ENCODE data around the gene SLC16A13. TPM values are rescaled to one million over a fixed set of nuclear protein-coding genes. Genes with fewer than 3 reads are reported as not detected.

The SLC16A13 gene
- total and polyA plus RNA-seq, 2 of the 8 experiments (the other 6 are each of a cell fraction or from before 2014, with no cell fraction given), result 5.4 to 5.8 TPM

GRCh38 chr17:7003745-7004144, 32.1 kb upstream of the SLC16A13 start:
- Histone ChIP-seq H4K20me1 (replicated peaks in 1 of 2; ENCODE audit: control insufficient read depth in 1 of 2, insufficient read depth in 2 of 2, low read length in 2 of 2) (peaks cover 7 to 14% of the 10 kb centered on the region in 2 experiments), H3K9me3 (ENCODE audit: insufficient read depth in 2 of 2, low read depth in 1 of 2, low read length in 1 of 2) (no peaks in the 10 kb centered on the region), H2BK20ac (ENCODE audit: low read length) (no peak overlapping the region), H3K14ac (ENCODE audit: insufficient read length) (no peak overlapping the region), H3K18ac (ENCODE audit: extremely low read depth, low read length) (no peak overlapping the region), H4K91ac (replicated peaks; ENCODE audit: insufficient read length, low read length) (no peak overlapping the region), H4K5ac (ENCODE audit: insufficient read length, low read depth, low read length) (no peak overlapping the region), H3K27me3 (replicated peaks in 1 of 4; ENCODE audit: control insufficient read depth in 3 of 4, extremely low read depth in 1 of 4, insufficient read depth in 3 of 4, low read length in 3 of 4) (no peaks in the 10 kb centered on the region), H3K56ac (replicated peaks; ENCODE audit: insufficient read length, low read depth, low read length) (no peak overlapping the region), H3K23ac (ENCODE audit: insufficient read length) (no peak overlapping the region), H3K79me2 (ENCODE audit: control insufficient read depth in 1 of 2, insufficient read depth in 2 of 2, low read length in 2 of 2) (no peaks in the 10 kb centered on the region; a peak in 1 of 4 replicates), H4K8ac (ENCODE audit: extremely low read depth, insufficient read depth, low read length) (no peak overlapping the region), H3K4ac (replicated peaks; ENCODE audit: insufficient read length, low read depth, low read length) (no peak overlapping the region), H2BK12ac (ENCODE audit: low read depth, low read length) (no peak overlapping the region), H3K36me3 (ENCODE audit: control insufficient read depth in 2 of 4, insufficient read depth in 4 of 4, low read length in 3 of 4) (peaks cover 0 to 4% (median 3%) of the 10 kb centered on the region in 4 experiments; a peak in 3 of 8 replicates), H3K79me1 (ENCODE audit: low read depth, low read length) (no peaks in the 10 kb centered on the region), H2AFZ (ENCODE audit: low read length) (no peak overlapping the region), H2BK15ac (ENCODE audit: low read length) (no peak overlapping the region), H3K4me1 (replicated peaks in 1 of 4; ENCODE audit: control insufficient read depth in 3 of 4, insufficient read depth in 4 of 4, low read length in 3 of 4) (no peaks in the 10 kb centered on the region), H2AK5ac (ENCODE audit: low read depth, low read length) (no peak overlapping the region), H3K4me3 (ENCODE audit: extremely low read depth in 1 of 4, insufficient read depth in 2 of 4, low read depth in 3 of 4, low read length in 4 of 4) (no peak overlapping the region), H3K27ac (ENCODE audit: low read depth, low read length) (no peak overlapping the region), H3K4me2 (ENCODE audit: insufficient read depth in 1 of 2, low read depth in 2 of 2, low read length in 2 of 2) (no peak overlapping the region), H2BK5ac (ENCODE audit: low read depth, low read length) (no peak overlapping the region), H3K23me2 (ENCODE audit: low read depth, low read length) (no peaks in the 10 kb centered on the region), H3K9ac (replicated peaks in 1 of 4; ENCODE audit: extremely low read depth in 1 of 4, low read depth in 3 of 4, low read length in 3 of 4) (no peak overlapping the region), H2BK120ac (replicated peaks; ENCODE audit: low read depth, low read length) (no peak overlapping the region)
- DNase-seq (ENCODE audit: low read depth in 1 of 2, low spot score in 2 of 2) (no peak), FAIRE-seq (no peak)
- ChIA-PET CTCF (ENCODE audit: partially characterized antibody) (interaction anchor here (0.8 to 11.1 kb wide), 32 partner anchors 8 to 337 kb away, joined by 3 to 152 read pairs (median 5); partner anchors contain the start of gene ALOX12), POLR2A (ENCODE audit: partially characterized antibody) (interaction anchor here (1.0 to 1.5 kb wide), 3 partner anchors 8 to 160 kb away, joined by 3 read pairs; partner anchors contain the start of gene RNASEK)
- 95% methylated on average over 2 of the region's 2 CpGs; no CpG with 5 or more reads in 1 of the 2 experiments for WGBS, 2 experiments (ENCODE audit: extremely low coverage in 1 of 2, insufficient coverage in 1 of 2, insufficient read length in 1 of 2, insufficient replicate concordance in 2 of 2, low coverage in 1 of 2, low lambda C conversion rate in 2 of 2, missing lambda C conversion rate in 1 of 2)
- TF ChIP-seq SP4 (IDR thresholded peaks at IDR 0.05; ENCODE audit: low read length), result no peak
- no peak for TF ChIP-seq POLR2AphosphoS5 (IDR thresholded peaks at IDR 0.05; ENCODE audit: low read depth, low read length)
- TF ChIP-seq SIN3A (conservative IDR thresholded peaks at IDR 0.05 in 1 of 2, IDR thresholded peaks at IDR 0.05 in 1 of 2; ENCODE audit: low read depth in 1 of 2, low read length in 2 of 2), result no peak
- no peak for TF ChIP-seq YY1 (IDR thresholded peaks at IDR 0.05; ENCODE audit: low read depth, low read length)
- no peak for TF ChIP-seq TEAD4 (IDR thresholded peaks at IDR 0.05; ENCODE audit: low read depth, low read length)
- TF ChIP-seq ATF2 (IDR thresholded peaks at IDR 0.05; ENCODE audit: low read length), result no peak
- no peak for TF ChIP-seq CHD1 (IDR thresholded peaks at IDR 0.05; ENCODE audit: low read depth, low read length)
- no peak for TF ChIP-seq BRCA1 (IDR thresholded peaks at IDR 0.05; ENCODE audit: low read depth, low read length)
- TF ChIP-seq CBX5 (IDR thresholded peaks at IDR 0.05; ENCODE audit: low read depth, low read length), result no peak
- no peak for TF ChIP-seq MAFK (IDR thresholded peaks at IDR 0.05; ENCODE audit: low read depth, low read length)
- TF ChIP-seq CTBP2 (IDR thresholded peaks at IDR 0.05; ENCODE audit: borderline replicate concordance, insufficient read depth, insufficient read length, low read length), result no peak
- TF ChIP-seq KDM1A (IDR thresholded peaks at IDR 0.05; ENCODE audit: borderline replicate concordance, low read length), result no peak
- TF ChIP-seq EGR1 (IDR thresholded peaks at IDR 0.05; ENCODE audit: borderline replicate concordance, low read depth, low read length), result no peak

Measured in H1 (cell line).